PFSK-1 (cell line): ENCODE results near the gene CNTN4.

Source experiments
- FOXP2 ChIP-seq: optimal IDR thresholded peaks from 2 replicates; pipeline ENCODE3; 2011; ENCODE audit warnings: borderline replicate concordance, control low read depth, inconsistent platforms; ENCODE audit not compliant: insufficient read depth; ENCODE audit errors: extremely low read length, extremely low read depth
- POLR2AphosphoS5 ChIP-seq: IDR thresholded peaks from 2 replicates; pipeline ENCODE4 v1.6.1; 2012; ENCODE audit warnings: low read depth, mild to moderate bottlenecking, control low read depth, low read length, moderate library complexity
- SIN3A ChIP-seq: IDR thresholded peaks from 2 replicates; pipeline ENCODE4 v1.6.1; 2012; ENCODE audit warnings: mild to moderate bottlenecking, low read length, moderate library complexity, borderline replicate concordance; ENCODE audit not compliant: insufficient read depth
- TAF1 ChIP-seq: IDR thresholded peaks from 2 replicates; pipeline ENCODE4 v1.6.1; 2012; ENCODE audit warnings: low read length, control low read depth, borderline replicate concordance; ENCODE audit not compliant: insufficient read depth
- TF ChIP-seq, protein P1 (sequence below), 2 experiments: IDR thresholded peaks; 2 replicates each; pipeline versions ENCODE4 v1.6.1 to v1.8.0; 2011 to 2012; ENCODE audit warnings: low read depth in 2 of 2, low read length in 2 of 2, control low read depth in 1 of 2, inconsistent platforms in 1 of 2, mild to moderate bottlenecking in 1 of 2, moderate library complexity in 1 of 2; ENCODE audit not compliant: insufficient read depth in 1 of 2

The CNTN4 gene

DNA sequence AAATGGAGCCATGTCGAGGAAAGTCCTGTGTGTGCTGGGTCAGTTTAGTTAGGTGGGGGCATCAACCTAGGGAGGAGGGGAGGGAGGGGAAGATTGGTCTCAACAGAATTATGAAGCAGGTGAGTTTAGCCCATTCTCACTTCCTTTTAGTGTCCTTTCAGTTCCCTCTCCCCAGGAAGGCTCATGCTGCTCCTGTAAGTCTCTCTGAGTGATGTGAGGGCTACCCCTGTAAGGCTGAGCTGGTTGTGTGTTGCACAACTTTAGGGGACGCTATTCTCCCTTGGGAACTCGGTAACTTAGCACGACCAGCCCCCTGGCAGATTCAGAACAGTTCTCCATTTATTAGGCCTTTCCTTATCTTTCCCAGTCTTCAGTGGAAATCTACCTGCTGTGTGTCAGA lies 990.4 kb downstream of the CNTN4 start:
- TF ChIP-seq, protein P1, sequence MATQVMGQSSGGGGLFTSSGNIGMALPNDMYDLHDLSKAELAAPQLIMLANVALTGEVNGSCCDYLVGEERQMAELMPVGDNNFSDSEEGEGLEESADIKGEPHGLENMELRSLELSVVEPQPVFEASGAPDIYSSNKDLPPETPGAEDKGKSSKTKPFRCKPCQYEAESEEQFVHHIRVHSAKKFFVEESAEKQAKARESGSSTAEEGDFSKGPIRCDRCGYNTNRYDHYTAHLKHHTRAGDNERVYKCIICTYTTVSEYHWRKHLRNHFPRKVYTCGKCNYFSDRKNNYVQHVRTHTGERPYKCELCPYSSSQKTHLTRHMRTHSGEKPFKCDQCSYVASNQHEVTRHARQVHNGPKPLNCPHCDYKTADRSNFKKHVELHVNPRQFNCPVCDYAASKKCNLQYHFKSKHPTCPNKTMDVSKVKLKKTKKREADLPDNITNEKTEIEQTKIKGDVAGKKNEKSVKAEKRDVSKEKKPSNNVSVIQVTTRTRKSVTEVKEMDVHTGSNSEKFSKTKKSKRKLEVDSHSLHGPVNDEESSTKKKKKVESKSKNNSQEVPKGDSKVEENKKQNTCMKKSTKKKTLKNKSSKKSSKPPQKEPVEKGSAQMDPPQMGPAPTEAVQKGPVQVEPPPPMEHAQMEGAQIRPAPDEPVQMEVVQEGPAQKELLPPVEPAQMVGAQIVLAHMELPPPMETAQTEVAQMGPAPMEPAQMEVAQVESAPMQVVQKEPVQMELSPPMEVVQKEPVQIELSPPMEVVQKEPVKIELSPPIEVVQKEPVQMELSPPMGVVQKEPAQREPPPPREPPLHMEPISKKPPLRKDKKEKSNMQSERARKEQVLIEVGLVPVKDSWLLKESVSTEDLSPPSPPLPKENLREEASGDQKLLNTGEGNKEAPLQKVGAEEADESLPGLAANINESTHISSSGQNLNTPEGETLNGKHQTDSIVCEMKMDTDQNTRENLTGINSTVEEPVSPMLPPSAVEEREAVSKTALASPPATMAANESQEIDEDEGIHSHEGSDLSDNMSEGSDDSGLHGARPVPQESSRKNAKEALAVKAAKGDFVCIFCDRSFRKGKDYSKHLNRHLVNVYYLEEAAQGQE (IDR thresholded peaks at IDR 0.05; ENCODE audit: insufficient read depth in 1 of 2, low read depth in 2 of 2, low read length in 2 of 2), result no peak
- TF ChIP-seq TAF1 (no peak), SIN3A (no peak), FOXP2 (no peak), POLR2AphosphoS5 (no peak)

DNA sequence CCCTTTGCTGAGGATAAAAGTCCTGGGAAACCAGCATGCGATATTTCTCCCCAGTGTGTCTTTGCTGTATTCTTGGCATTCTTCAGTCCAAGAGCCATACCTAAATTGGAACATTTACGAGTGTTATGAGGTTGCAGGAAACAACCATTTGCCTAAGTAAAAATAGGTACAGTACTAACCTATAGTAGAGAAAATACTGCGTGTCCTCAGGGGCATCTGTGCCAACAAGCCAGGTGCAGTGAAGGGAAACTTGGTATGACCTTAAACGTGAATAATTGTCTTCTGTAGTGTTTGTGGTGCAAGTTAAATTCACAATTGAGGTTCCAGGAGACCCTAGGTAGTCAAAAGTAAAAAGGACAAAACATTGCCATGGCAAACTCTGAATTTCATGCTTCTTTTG lies 999.3 kb downstream of the CNTN4 start:
- no peak for TF ChIP-seq FOXP2

DNA sequence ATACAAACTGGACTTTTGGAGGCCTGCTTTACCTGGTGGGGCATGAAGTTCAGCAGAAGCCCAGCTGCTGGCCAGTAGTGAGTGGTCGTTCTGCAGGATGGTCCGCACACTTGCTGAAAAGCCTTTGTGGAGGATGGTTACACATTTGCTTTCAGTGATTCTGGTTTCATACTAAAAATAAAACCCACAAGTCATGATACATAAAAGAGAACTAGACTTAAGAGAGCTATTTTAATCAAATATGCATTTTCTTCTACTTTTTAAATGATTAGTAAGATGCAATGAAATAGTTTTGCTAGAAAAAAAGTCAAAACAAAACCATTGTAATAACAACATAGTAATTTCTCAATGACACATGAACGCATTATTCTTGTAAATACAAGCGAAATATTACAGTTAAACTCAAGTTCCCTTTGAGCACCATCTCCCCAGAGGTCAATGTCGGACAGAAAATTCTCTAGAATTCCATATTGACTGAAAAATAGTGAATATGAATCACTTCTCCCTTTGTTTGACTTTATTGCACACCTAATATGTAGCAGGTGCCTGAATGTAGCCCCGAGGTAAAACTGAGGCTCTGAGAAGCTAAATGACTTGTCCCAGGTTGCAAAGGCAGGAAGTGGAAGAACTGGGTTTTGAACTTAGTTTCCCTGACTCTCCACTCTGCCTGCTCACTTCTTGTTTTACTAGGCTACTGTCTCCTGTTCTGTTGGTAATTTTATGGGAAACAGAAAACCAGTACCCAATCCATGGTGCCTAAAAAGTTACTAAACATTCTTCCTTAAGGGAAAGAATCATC lies 1003.2 kb downstream of the CNTN4 start:
- TF ChIP-seq TAF1 (no peak), SIN3A (no peak), POLR2AphosphoS5 (no peak), FOXP2 (no peak)
- TF ChIP-seq, protein P1 (IDR thresholded peaks at IDR 0.05; ENCODE audit: insufficient read depth in 1 of 2, low read depth in 2 of 2, low read length in 2 of 2), result no peak

DNA sequence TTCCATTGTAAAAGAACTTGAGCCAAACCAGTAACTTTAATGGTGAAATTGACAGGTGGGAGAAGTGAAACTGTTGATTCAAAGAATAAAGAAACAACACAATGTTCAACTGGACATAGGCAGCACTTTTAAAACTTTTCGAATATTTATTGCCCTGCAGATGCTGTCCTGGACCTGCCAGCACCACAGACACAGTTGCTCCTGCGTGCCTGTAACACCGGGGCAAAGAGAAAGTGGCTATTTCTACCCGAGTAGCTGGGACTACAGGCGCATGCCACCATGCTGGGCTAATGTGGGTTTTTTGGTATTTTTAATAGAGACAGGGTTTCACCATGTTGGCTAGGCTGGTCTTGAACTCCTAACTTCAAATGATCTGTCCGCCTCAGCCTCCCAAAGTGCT lies 1004.1 kb downstream of the CNTN4 start:
- TF ChIP-seq SIN3A (no peak), POLR2AphosphoS5 (no peak)

DNA sequence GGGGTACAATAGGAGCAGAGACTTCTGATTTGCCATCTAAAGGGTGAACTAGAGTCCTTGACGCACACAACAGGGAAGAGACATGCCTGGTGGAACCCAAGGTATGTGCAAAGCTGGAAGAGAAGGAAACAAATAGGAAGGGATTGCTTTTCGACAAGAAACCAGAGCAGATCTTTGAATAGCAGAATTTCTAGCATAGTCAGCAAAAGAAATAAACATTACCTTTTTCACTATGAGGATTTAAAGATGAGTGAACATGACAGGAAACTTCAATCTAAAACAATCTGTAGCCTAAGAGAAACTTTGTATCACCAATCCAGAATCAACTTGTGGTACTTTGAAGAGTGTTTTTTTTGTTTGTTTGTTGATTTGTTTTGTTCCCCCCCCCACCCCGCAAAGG lies 1006.6 kb downstream of the CNTN4 start:
- no peak for TF ChIP-seq POLR2AphosphoS5
- no peak for TF ChIP-seq FOXP2
- TF ChIP-seq TAF1, result no peak
- TF ChIP-seq, protein P1 (IDR thresholded peaks at IDR 0.05; ENCODE audit: insufficient read depth in 1 of 2, low read depth in 2 of 2, low read length in 2 of 2), result no peak
- TF ChIP-seq SIN3A, result no peak

- TF ChIP-seq, protein P1 (IDR thresholded peaks at IDR 0.05; ENCODE audit: insufficient read depth in 1 of 2, low read depth in 2 of 2, low read length in 2 of 2), result no peak
- TF ChIP-seq SIN3A (no peak), TAF1 (no peak), FOXP2 (no peak), POLR2AphosphoS5 (no peak)
Observed at GRCh38 chr3:3105815-3106214, 1007.1 kb downstream of the CNTN4 start.
